Measurements from ENCODE around the gene DEDD2. TPM values are rescaled to one million over a fixed set of nuclear protein-coding genes. Genes with fewer than 3 reads are reported as not detected.

DEDD2 gene
- total and polyA plus RNA-seq, 10 of the 15 experiments (the other 5 are each of a cell fraction or from before 2014, with no cell fraction given) = 2.5 to 24.7 (median 17.6) TPM

DNA sequence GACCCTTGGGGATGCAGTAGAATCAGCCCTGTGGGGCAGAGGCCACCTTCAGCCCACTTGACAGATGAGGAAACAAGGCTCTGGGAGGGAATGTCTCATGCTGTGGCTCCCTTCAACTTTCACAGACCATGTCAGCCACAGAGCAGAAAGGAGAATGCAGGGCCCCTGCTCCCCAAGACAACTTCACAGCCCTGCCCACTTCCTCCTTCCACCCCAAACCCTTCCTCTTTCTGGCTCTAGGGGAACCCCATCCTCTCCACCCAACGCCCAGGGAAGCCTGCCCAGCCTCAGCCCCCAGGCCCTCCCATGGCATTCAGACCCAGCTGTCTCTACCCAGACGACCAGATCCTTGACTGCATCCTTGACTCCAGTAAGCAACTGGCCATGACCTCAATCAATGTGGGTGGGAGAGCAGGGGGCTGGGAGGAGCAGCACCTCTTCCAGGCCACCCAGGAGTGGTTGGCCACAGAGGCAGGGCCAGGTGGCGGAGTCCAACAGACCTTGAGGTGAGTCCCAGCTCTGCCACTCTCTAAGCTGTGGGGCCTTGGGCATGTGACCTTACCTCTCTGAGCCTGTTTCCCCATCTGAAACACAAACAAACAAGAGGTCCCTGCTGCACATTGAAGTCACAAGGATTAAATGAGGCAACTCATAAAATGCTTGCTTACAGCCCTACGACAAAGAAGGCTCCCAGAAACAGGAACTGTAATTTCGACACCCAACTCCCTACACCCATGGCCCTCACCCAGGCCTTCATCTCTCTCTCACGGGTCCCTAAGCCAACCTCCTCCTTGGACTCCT is 15.8 kb downstream of the DEDD2 start (continued):
- TF ChIP-seq, protein P1, sequence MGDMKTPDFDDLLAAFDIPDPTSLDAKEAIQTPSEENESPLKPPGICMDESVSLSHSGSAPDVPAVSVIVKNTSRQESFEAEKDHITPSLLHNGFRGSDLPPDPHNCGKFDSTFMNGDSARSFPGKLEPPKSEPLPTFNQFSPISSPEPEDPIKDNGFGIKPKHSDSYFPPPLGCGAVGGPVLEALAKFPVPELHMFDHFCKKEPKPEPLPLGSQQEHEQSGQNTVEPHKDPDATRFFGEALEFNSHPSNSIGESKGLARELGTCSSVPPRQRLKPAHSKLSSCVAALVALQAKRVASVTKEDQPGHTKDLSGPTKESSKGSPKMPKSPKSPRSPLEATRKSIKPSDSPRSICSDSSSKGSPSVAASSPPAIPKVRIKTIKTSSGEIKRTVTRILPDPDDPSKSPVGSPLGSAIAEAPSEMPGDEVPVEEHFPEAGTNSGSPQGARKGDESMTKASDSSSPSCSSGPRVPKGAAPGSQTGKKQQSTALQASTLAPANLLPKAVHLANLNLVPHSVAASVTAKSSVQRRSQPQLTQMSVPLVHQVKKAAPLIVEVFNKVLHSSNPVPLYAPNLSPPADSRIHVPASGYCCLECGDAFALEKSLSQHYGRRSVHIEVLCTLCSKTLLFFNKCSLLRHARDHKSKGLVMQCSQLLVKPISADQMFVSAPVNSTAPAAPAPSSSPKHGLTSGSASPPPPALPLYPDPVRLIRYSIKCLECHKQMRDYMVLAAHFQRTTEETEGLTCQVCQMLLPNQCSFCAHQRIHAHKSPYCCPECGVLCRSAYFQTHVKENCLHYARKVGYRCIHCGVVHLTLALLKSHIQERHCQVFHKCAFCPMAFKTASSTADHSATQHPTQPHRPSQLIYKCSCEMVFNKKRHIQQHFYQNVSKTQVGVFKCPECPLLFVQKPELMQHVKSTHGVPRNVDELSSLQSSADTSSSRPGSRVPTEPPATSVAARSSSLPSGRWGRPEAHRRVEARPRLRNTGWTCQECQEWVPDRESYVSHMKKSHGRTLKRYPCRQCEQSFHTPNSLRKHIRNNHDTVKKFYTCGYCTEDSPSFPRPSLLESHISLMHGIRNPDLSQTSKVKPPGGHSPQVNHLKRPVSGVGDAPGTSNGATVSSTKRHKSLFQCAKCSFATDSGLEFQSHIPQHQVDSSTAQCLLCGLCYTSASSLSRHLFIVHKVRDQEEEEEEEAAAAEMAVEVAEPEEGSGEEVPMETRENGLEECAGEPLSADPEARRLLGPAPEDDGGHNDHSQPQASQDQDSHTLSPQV (IDR thresholded peaks at IDR 0.05) = no peak
- TF ChIP-seq SREBF1 (IDR thresholded peaks at IDR 0.05; ENCODE audit: low read length) (no peak), TCF12 (IDR thresholded peaks at IDR 0.05; ENCODE audit: low read depth, low read length) (0 out of 2 replicates have a peak, but pooled peaks have one; percentile 19), SP1 (IDR thresholded peaks at IDR 0.05; ENCODE audit: low read depth, low read length) (peak; percentile 38), RB1 (IDR thresholded peaks at IDR 0.05; ENCODE audit: borderline replicate concordance) (no peak), IRF4 (IDR thresholded peaks at IDR 0.05; ENCODE audit: low read depth, low read length) (0 out of 2 replicates have a peak, but pooled peaks have one; percentile 26), TBL1XR1 (IDR thresholded peaks at IDR 0.05; ENCODE audit: low read depth, low read length) (0 out of 2 replicates have a peak, but pooled peaks have one; percentile 13), POLR2A (IDR thresholded peaks at IDR 0.05; ENCODE audit: low read depth, low read length) (peak; percentile 54), SMC3 (IDR thresholded peaks at IDR 0.05; ENCODE audit: borderline replicate concordance, low read length) (no peak), TAF1 (IDR thresholded peaks at IDR 0.05; ENCODE audit: borderline replicate concordance, low read depth, low read length) (peak; percentile 40; the same call in 1 of the 2 replicates), GATAD2B (conservative IDR thresholded peaks at IDR 0.05; ENCODE audit: low read depth) (peak; percentile 65; the same call in 1 of the 2 replicates), ZNF24 (IDR thresholded peaks at IDR 0.05) (no peak), WRNIP1 (IDR thresholded peaks at IDR 0.05; ENCODE audit: borderline replicate concordance, low read depth, low read length) (0 out of 2 replicates have a peak, but pooled peaks have one; percentile 45), NR2C1 (IDR thresholded peaks at IDR 0.05) (no peak), JUNB (IDR thresholded peaks at IDR 0.05) (no peak), CHD4 (IDR thresholded peaks at IDR 0.05) (no peak), SREBF2 (IDR thresholded peaks at IDR 0.05; ENCODE audit: low read length) (no peak), ZBED1 (IDR thresholded peaks at IDR 0.05; ENCODE audit: borderline replicate concordance) (no peak), HCFC1 (IDR thresholded peaks at IDR 0.05; ENCODE audit: low read length) (no peak), RUNX3 (IDR thresholded peaks at IDR 0.05; ENCODE audit: low read length) (peak; percentile 79), ZSCAN29 (IDR thresholded peaks at IDR 0.05) (no peak), KLF5 (IDR thresholded peaks at IDR 0.05; ENCODE audit: partially characterized antibody) (no peak)
- TF ChIP-seq, protein P2, sequence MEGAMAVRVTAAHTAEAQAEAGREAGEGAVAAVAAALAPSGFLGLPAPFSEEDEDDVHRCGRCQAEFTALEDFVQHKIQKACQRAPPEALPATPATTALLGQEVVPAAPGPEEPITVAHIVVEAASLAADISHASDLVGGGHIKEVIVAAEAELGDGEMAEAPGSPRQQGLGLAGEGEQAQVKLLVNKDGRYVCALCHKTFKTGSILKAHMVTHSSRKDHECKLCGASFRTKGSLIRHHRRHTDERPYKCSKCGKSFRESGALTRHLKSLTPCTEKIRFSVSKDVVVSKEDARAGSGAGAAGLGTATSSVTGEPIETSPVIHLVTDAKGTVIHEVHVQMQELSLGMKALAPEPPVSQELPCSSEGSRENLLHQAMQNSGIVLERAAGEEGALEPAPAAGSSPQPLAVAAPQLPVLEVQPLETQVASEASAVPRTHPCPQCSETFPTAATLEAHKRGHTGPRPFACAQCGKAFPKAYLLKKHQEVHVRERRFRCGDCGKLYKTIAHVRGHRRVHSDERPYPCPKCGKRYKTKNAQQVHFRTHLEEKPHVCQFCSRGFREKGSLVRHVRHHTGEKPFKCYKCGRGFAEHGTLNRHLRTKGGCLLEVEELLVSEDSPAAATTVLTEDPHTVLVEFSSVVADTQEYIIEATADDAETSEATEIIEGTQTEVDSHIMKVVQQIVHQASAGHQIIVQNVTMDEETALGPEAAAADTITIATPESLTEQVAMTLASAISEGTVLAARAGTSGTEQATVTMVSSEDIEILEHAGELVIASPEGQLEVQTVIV (IDR thresholded peaks at IDR 0.05; ENCODE audit: borderline replicate concordance, partially characterized antibody) = peak; percentile 30
- TF ChIP-seq, protein P3, sequence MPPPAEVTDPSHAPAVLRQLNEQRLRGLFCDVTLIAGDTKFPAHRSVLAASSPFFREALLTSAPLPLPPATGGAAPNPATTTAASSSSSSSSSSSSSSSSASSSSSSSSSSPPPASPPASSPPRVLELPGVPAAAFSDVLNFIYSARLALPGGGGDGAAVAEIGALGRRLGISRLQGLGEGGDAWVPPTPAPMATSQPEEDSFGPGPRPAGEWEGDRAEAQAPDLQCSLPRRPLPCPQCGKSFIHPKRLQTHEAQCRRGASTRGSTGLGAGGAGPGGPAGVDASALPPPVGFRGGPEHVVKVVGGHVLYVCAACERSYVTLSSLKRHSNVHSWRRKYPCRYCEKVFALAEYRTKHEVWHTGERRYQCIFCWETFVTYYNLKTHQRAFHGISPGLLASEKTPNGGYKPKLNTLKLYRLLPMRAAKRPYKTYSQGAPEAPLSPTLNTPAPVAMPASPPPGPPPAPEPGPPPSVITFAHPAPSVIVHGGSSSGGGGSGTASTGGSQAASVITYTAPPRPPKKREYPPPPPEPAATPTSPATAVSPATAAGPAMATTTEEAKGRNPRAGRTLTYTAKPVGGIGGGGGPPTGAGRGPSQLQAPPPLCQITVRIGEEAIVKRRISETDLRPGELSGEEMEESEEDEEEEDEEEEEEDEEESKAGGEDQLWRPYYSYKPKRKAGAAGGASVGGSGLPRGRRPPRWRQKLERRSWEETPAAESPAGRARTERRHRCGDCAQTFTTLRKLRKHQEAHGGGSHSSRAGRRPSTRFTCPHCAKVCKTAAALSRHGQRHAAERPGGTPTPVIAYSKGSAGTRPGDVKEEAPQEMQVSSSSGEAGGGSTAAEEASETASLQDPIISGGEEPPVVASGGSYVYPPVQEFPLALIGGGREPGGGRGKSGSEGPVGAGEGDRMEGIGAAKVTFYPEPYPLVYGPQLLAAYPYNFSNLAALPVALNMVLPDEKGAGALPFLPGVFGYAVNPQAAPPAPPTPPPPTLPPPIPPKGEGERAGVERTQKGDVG (CRISPR knock-in tag; IDR thresholded peaks at IDR 0.05) = no peak

Measured in GM12878 (cell line).